Activated CD4-positive, alpha-beta memory T cell treated with anti-CD3 and anti-CD28 coated beads, Interleukin-2, amount 10 ng/mL, durations not matched to agents 7 days and 5 days (primary cell): ENCODE data around the gene FAAP20. TPM values are rescaled to one million over a fixed set of nuclear protein-coding genes. Genes with fewer than 3 reads are reported as not detected.
A peak's percentile ranks its signal among the peaks of the same experiment; 100 is the strongest.

Experiments
- CTCF ChIA-PET: fragments of 350-600 bp; sonication (Branson Sonifier 250); formaldehyde crosslinking; loops from one replicate; lab custom pipeline; 2021; ENCODE audit warnings: antibody characterized with exemption, inconsistent platforms; lab: Charles Lee
- POLR2A ChIA-PET: fragments of 350-600 bp; sonication (Branson Sonifier 250); formaldehyde crosslinking; loops from one replicate; lab custom pipeline; 2021; ENCODE audit warnings: antibody characterized with exemption; lab: Charles Lee
- DNase-seq: peaks from one replicate; pipeline ENCODE4 v3.0.0-alpha.2; 2020
- H3K27ac Mint-ChIP-seq: one replicate; pipeline ENCODE4 v1.8.0; 2021; ENCODE audit warnings: mild to moderate bottlenecking, mixed read lengths
- H3K27me3 Mint-ChIP-seq: one replicate; pipeline ENCODE4 v1.8.0; 2021; ENCODE audit warnings: mixed read lengths
- H3K36me3 Mint-ChIP-seq: one replicate; pipeline ENCODE4 v1.8.0; 2021; ENCODE audit warnings: low read depth, mixed read lengths
- H3K4me1 Mint-ChIP-seq: one replicate; pipeline ENCODE4 v1.8.0; 2021; ENCODE audit warnings: mixed read lengths
- H3K4me3 Mint-ChIP-seq: one replicate; pipeline ENCODE4 v1.8.0; 2021; ENCODE audit warnings: mild to moderate bottlenecking, mixed read lengths
- H3K9me3 Mint-ChIP-seq: one replicate; pipeline ENCODE4 v1.8.0; 2021; ENCODE audit warnings: mixed read lengths
- total RNA-seq, 2 experiments: library from RNA; stranded (reverse); gene quantifications; one replicate each; pipeline ENCODE4 v1.2.3, GENCODE V29; 2021

Gene FAAP20
- total RNA-seq, 2 experiments from 2014 or later = 53.4 to 57.1 TPM

DNA sequence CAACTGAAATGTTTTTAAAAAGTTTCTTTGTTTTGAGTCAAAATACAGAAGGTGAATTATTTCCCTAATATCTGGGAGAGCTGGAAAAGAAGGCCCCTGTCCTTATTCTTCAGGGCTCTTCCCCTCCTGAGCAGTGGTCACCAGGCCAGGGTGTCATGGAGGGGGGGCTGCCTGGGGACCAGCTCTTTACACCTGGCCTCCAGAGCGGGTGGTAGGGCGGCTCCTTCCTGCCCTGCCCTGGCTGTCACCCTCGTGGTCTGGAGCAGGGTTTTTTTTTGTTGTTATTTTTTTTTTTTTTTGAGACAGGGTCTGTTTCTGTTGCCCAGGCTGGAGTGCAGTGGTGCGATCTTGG is 40.2 kb upstream of the FAAP20 start:
- Mint-ChIP-seq H3K4me1 (peaks cover 73% of the 10 kb centered on the region), H3K36me3 (peaks cover 47% of the 10 kb centered on the region), H3K9me3 (no peaks in the 10 kb centered on the region), H3K27me3 (no peaks in the 10 kb centered on the region), H3K27ac (peak overlapping the region; percentile 90), H3K4me3 (peak overlapping the region; percentile 98)
- peak; percentile 49 for DNase-seq
- ChIA-PET POLR2A (interaction anchor here (1.0 to 9.5 kb wide), 10 partner anchors 10 to 157 kb away, joined by 3 to 148 read pairs (median 18); partner anchors contain the start of genes FAAP20, MORN1 and RER1), CTCF (interaction anchor here (0.7 to 3.3 kb wide), 10 partner anchors 18 to 157 kb away, joined by 3 to 22 read pairs (median 9); partner anchors contain the start of genes FAAP20, MORN1 and RER1)

DNA sequence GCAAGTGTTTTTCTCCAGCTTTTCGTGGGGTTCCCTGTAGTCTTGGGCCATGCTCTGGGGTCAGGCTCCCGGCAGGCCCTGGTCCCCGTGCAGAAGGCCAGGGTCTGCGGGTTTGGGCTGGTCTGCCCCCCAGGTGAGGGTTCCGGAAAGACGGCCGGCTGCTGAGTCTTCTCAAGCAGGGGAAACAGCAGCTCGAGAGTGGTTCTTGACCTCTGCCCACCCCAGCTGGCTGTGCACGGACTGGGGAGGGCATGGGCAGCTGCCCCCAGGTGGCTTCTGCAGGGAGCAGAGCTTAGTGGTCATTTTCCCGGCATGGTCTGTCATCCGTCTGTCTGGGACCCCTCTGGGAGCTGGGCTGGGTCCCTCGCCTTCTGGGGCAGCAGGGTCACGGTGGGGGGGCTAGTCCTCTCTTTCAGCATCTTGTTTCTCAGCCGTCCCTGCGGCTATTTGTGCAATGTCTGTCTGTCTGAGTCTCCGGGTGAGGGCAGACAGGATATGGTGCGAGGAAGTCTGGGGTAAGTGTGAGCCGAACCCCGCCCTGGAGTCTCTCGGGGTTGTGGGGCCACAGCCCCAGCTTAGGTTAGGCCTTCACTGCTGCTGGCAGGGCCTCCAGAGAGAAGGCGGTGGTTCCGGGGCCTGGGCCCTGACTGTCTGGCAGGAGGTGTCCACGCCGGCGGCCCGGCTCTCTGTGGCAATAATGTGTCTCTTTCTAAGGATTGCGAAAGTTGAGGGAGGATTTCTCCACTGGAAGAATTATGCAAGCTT is 39.6 kb upstream of the FAAP20 start:
- Mint-ChIP-seq H3K36me3 (peaks cover 47% of the 10 kb centered on the region), H3K4me3 (peak overlapping the region; percentile 98), H3K4me1 (peaks cover 67% of the 10 kb centered on the region), H3K9me3 (no peaks in the 10 kb centered on the region), H3K27me3 (no peaks in the 10 kb centered on the region), H3K27ac (peak overlapping the region; percentile 90)
- peak; percentile 86 for DNase-seq
- CTCF ChIA-PET = interaction anchor here (0.7 to 3.3 kb wide), 10 partner anchors 17 to 157 kb away, joined by 3 to 22 read pairs (median 9); partner anchors contain the start of genes FAAP20, MORN1 and RER1
- POLR2A ChIA-PET = interaction anchor here (0.6 to 9.5 kb wide), 13 partner anchors 9 to 290 kb away, joined by 3 to 148 read pairs (median 8); partner anchors contain the start of genes FAAP20, MORN1 and RER1

DNA sequence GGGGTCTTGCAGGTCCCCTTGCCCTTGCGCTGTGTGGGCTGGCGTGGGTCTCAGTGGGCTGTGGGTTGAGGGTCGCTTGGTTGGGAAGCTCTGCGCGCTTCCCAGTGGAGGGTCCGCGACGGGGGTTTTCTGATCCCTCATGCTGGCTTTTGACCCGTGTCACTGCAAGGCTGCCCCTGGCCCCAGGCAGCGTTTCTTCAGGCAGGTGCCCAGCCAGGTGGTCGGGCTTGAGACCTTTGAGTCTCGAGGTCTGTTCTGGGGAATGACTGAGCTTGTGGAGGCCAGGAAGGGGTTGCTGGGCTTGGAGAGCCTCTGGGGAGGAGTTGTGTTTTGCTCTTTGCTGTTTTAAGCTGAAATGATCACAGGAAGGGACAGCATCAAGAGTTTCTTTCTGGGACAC is 38.9 kb upstream of the FAAP20 start:
- Mint-ChIP-seq H3K4me3 (peak overlapping the region; percentile 98), H3K27me3 (no peaks in the 10 kb centered on the region), H3K36me3 (peaks cover 47% of the 10 kb centered on the region), H3K4me1 (peaks cover 63% of the 10 kb centered on the region), H3K27ac (peak overlapping the region; percentile 90), H3K9me3 (no peaks in the 10 kb centered on the region)
- ChIA-PET CTCF (interaction anchor here (1.6 to 3.3 kb wide), 8 partner anchors 16 to 158 kb away, joined by 3 to 22 read pairs (median 10); partner anchors contain the start of genes FAAP20, MORN1 and RER1), POLR2A (interaction anchor here (0.6 to 9.5 kb wide), 10 partner anchors 22 to 290 kb away, joined by 3 to 148 read pairs (median 18); partner anchors contain the start of gene FAAP20)
- DNase-seq = no peak

DNA sequence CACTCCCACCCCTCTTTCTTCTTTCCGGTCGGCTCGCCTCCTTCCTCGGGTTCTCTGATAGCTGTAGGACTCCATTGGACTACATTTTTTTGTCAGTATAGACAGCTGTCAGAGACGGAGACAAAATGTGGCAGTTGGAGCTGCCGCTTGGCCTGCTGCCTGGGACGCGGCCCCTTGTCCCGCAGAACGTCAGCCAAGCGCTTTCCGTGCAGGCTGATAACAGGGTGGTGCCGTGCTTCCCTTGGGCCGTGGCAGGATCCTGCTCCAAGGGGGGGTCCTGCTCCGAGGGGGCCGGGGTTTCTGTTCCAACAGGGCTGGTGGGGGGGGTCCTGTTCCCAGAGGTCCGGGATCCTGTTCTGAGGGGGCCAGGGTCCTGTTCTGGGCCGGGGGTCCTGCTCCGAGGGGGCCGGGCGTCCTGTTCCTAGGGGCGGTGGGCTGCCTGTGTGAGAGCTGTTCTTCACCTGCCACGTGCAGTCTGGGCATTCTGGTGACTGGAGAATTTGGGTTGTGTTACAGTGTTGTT is 38.4 kb upstream of the FAAP20 start:
- peaks cover 47% of the 10 kb centered on the region for H3K36me3 Mint-ChIP-seq
- peak overlapping the region; percentile 92 for H3K27ac Mint-ChIP-seq
- H3K4me3 Mint-ChIP-seq = peak overlapping the region; percentile 98
- no peak for DNase-seq
- H3K27me3 Mint-ChIP-seq = no peaks in the 10 kb centered on the region
- POLR2A ChIA-PET = interaction anchor here (1.0 to 9.5 kb wide), 8 partner anchors 23 to 167 kb away, joined by 3 to 148 read pairs (median 38); partner anchors contain the start of gene FAAP20
- CTCF ChIA-PET = interaction anchor here (1.4 to 3.3 kb wide), 7 partner anchors 34 to 148 kb away, joined by 4 to 22 read pairs (median 10); partner anchors contain the start of gene FAAP20
- H3K9me3 Mint-ChIP-seq = no peaks in the 10 kb centered on the region
- H3K4me1 Mint-ChIP-seq = peaks cover 63% of the 10 kb centered on the region

DNA sequence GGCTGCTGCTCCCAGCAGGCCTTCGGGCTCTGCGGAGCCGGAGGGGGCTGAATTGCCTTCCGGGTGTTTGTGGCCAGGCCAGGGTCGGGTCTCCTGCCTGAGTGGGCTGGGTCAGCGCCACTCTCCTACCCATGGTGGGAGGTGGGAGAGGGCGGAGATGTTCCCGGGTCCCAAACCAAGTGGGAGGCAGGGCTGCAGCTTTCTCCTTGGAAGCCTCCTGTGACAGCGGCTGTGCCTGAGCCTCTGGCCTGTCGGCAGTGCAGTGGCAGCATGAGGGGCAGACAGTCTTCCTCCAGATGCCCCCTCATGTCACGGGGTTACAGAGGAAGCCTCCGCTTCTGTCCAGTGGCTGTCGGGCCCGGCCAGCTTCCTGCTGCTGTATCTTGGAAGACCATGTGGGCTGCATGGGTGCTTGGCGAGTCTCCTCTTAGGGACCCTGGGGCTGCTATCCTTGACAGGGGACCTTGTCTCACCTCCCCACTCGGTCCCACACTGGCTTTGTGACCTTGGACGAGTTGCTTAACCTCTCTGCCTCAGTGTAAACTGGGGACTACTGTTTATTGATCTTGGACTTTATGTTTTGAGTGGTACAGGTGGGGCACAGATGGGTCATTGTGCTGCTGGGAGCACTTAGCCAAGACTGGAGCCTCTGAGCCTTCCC is 37.8 kb upstream of the FAAP20 start:
- no peaks in the 10 kb centered on the region for H3K9me3 Mint-ChIP-seq
- H3K4me3 Mint-ChIP-seq = peak overlapping the region; percentile 98
- peak; percentile 32 for DNase-seq
- peak overlapping the region; percentile 92 for H3K27ac Mint-ChIP-seq
- H3K36me3 Mint-ChIP-seq = peaks cover 47% of the 10 kb centered on the region
- CTCF ChIA-PET = interaction anchor here (0.9 to 3.3 kb wide), 7 partner anchors 38 to 150 kb away, joined by 3 to 22 read pairs (median 9); partner anchors contain the start of gene FAAP20
- H3K4me1 Mint-ChIP-seq = peaks cover 60% of the 10 kb centered on the region
- POLR2A ChIA-PET = interaction anchor here (1.0 to 9.5 kb wide), 11 partner anchors 23 to 168 kb away, joined by 3 to 148 read pairs (median 27); partner anchors contain the start of gene FAAP20
- no peaks in the 10 kb centered on the region for H3K27me3 Mint-ChIP-seq

DNA sequence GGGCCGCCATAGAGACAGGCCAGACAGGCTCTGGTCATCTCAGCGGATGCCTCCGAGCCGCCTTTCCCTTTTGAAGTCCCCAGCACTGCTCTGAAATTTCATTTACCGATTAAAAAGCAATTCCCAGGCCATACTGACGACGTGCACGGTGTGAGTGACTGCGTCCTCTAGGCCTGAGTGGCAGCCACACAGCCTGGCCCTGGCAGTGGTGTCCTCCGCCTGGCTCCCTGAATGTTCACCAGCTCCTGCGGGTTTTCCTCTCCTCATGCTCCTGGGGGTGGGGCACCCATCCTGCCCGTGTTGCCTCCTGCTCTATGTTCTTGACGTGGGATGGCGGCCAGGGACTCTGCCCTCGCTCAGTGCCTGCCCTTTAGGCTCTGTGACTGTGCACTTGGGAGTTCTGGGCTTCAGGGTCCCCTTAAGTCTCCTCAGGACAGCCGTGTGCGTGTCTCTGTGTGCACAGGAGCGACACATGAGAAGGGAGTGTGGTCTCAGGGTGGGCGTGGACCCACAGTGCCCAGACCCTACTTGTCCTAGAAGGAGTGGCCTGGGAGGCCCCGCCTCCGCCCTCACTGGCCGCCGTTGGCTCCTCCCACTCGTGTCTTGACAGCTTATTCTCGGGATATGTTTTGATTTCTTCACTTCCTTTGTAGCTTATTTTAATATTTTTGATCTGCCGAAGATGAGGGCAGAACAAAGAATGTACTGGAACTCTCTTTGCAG is 37.1 kb upstream of the FAAP20 start:
- DNase-seq = peak; percentile 81
- Mint-ChIP-seq H3K9me3 (no peaks in the 10 kb centered on the region), H3K27ac (peak overlapping the region; percentile 92), H3K4me3 (peak overlapping the region; percentile 98), H3K36me3 (peaks cover 47% of the 10 kb centered on the region), H3K27me3 (no peaks in the 10 kb centered on the region), H3K4me1 (peaks cover 53% of the 10 kb centered on the region)
- ChIA-PET POLR2A (interaction anchor here (0.6 to 9.5 kb wide), 12 partner anchors 24 to 168 kb away, joined by 3 to 148 read pairs (median 14); partner anchors contain the start of genes FAAP20, MORN1 and RER1), CTCF (interaction anchor here (0.9 to 2.5 kb wide), 3 partner anchors 37 to 150 kb away, joined by 3 to 7 read pairs (median 4); partner anchors contain the start of gene FAAP20)

DNA sequence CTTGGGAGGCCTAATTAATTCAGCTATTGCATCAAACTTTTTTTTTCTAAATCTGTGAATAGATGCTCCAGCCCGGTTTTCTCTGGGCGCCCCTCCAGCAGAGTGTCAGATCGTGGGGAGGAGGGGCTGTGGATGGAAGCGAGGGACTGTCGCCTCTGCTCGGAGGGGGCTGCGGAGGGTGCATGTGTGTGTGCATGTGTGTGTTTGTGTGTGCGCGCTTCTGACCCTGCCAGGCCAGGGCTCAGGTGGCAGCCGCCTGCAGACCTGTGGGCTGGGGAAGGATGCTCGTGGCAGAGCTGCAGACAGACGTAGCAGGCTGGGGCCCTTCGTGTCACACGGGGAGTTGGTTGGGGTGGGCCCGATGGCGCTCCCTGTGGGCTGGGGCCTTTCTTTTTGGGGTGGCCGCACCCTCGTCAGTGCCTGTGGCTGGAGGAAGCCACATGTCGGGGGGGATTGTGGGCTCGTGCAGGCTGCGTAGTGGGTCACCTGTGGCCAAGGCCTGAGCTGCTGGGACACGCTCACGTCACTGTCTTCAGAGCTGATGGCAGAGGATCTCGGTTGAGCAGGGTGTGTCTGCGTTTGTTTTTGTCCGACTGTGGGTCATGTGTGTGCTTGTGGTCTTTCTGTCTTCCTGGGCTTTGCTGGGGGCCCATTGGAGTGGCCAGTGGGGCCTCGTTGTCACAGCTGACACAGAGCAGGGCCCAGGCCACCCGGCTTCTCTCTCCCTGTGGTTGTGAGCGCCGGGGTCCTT is 36.4 kb upstream of the FAAP20 start:
- Mint-ChIP-seq H3K27me3 (peaks cover 3% of the 10 kb centered on the region), H3K4me1 (peaks cover 48% of the 10 kb centered on the region), H3K4me3 (peak overlapping the region; percentile 98), H3K9me3 (no peaks in the 10 kb centered on the region), H3K27ac (peak overlapping the region; percentile 92), H3K36me3 (peaks cover 44% of the 10 kb centered on the region)
- CTCF ChIA-PET = interaction anchor here (1.2 to 2.5 kb wide), 4 partner anchors 57 to 151 kb away, joined by 4 to 7 read pairs (median 6); no protein-coding TSS in a partner anchor
- peak; percentile 64 for DNase-seq
- POLR2A ChIA-PET = interaction anchor here (0.6 to 9.5 kb wide), 14 partner anchors 18 to 316 kb away, joined by 3 to 148 read pairs (median 8); partner anchors contain the start of genes FAAP20, MORN1 and RER1

DNA sequence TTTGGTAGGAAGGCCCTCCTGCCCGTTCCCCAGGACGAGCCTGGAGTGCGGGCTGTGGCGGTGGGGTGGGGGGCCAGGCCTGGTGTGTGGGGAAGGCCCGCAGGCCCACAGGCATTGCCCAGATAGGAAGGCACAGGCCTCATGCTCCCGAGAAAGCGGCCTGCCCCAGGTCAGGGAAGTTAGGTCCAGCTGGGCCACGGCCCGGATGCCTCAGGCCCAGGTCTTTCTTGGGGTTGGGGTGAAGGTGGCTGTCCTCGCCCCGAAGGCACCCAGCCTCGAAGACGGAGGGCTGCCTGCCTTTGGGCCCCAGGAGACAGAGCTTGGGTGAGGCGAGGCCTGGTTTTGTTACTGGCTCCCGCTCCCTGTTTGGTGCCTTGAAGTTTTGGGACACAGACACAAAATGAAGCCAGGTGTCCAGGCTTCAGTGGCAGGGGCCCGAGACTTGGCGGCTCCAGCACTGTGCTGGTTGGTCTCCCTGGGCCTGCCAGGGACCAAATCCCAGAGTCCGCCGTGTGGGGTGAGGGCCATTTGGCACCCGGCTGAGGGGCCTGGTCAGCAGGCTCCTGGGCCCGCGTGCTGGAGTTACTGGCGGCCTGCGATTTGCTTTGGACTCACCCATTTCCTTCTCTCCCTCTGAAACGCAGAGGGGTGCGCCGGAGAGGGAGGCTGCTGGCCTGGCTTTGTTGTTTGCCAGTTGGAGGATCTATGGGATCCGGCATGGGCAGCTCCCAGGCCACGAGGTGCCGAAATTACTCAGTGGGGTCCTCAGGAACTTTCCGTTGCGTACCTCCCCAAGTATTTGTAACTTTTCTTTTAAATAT is 35.5 kb upstream of the FAAP20 start:
- H3K27me3 Mint-ChIP-seq = peaks cover 3% of the 10 kb centered on the region
- CTCF ChIA-PET = interaction anchor here (1.2 to 2.5 kb wide), 7 partner anchors 35 to 152 kb away, joined by 3 to 16 read pairs (median 7); partner anchors contain the start of gene FAAP20
- H3K4me1 Mint-ChIP-seq = peaks cover 40% of the 10 kb centered on the region
- POLR2A ChIA-PET = interaction anchor here (0.7 to 9.5 kb wide), 18 partner anchors 14 to 317 kb away, joined by 3 to 148 read pairs (median 8); partner anchors contain the start of genes FAAP20, MORN1 and RER1
- no peaks in the 10 kb centered on the region for H3K9me3 Mint-ChIP-seq
- H3K4me3 Mint-ChIP-seq = peak overlapping the region; percentile 98
- H3K27ac Mint-ChIP-seq = peak overlapping the region; percentile 92
- peaks cover 44% of the 10 kb centered on the region for H3K36me3 Mint-ChIP-seq
- DNase-seq = no peak

DNA sequence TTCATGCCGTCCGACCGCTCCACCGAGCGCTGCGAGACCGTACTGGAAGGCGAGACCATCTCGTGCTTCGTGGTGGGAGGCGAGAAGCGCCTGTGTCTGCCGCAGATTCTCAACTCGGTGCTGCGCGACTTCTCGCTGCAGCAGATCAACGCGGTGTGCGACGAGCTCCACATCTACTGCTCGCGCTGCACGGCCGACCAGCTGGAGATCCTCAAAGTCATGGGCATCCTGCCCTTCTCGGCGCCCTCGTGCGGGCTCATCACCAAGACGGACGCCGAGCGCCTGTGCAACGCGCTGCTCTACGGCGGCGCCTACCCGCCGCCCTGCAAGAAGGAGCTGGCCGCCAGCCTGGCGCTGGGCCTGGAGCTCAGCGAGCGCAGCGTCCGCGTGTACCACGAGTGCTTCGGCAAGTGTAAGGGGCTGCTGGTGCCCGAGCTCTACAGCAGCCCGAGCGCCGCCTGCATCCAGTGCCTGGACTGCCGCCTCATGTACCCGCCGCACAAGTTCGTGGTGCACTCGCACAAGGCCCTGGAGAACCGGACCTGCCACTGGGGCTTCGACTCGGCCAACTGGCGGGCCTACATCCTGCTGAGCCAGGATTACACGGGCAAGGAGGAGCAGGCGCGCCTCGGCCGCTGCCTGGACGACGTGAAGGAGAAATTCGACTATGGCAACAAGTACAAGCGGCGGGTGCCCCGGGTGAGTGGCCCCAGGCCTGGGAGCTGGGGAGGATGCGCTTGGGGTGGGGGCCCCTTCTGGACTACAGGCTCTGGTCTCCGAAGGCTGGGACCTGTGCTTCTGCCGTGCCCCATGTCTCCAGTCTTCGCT is 34.7 kb upstream of the FAAP20 start:
- ChIA-PET CTCF (interaction anchor here (0.8 to 2.5 kb wide), 8 partner anchors 34 to 153 kb away, joined by 3 to 16 read pairs (median 6); partner anchors contain the start of gene FAAP20), POLR2A (interaction anchor here (0.8 to 9.5 kb wide), 22 partner anchors 14 to 327 kb away, joined by 3 to 148 read pairs (median 8); partner anchors contain the start of genes FAAP20, MORN1, RER1 and TNFRSF14)
- peaks cover 33% of the 10 kb centered on the region for H3K4me1 Mint-ChIP-seq
- peaks cover 42% of the 10 kb centered on the region for H3K36me3 Mint-ChIP-seq
- H3K9me3 Mint-ChIP-seq = no peaks in the 10 kb centered on the region
- H3K27ac Mint-ChIP-seq = peak overlapping the region; percentile 92
- peak; percentile 70 for DNase-seq
- H3K27me3 Mint-ChIP-seq = peaks cover 3% of the 10 kb centered on the region
- H3K4me3 Mint-ChIP-seq = peak overlapping the region; percentile 98
